ENCODE measurements around the gene VWA3B. TPM values are rescaled to one million over a fixed set of nuclear protein-coding genes. Genes with fewer than 3 reads are reported as not detected.
"Not testable (repeated sequence)": the region's sequence is repeated elsewhere in the genome, so short reads cannot be mapped to it uniquely, and the experiment has no call there.

VWA3B gene
- total RNA-seq, 2 experiments from 2014 or later: not detected

GRCh38 chr2:98233941-98234340, 147.0 kb downstream of the VWA3B start:
- CTCF ChIA-PET: no interaction called here

GRCh38 chr2:98234776-98235175, 147.8 kb downstream of the VWA3B start:
- ChIA-PET POLR2A (no interaction called here), CTCF (no interaction called here)

More at GRCh38 chr2:98233941-98234340, 147.0 kb downstream of the VWA3B start:
- POLR2A ChIA-PET: interaction anchor here (0.7 kb wide), 1 partner anchor 178 kb away, joined by 3 read pairs; no protein-coding TSS in a partner anchor

GRCh38 chr2:98236935-98237334, 150.0 kb downstream of the VWA3B start:
- POLR2A ChIA-PET: no interaction called here
- CTCF ChIA-PET: no interaction called here

GRCh38 chr2:98240786-98241398, 153.9 kb downstream of the VWA3B start:
- ChIA-PET POLR2A (no interaction called here), CTCF (interaction anchor here (2.2 kb wide), 1 partner anchor 28 kb away, joined by 5 read pairs; no protein-coding TSS in a partner anchor)

- POLR2A ChIA-PET: no interaction called here
These were observed 154.6 kb downstream of the VWA3B start for GRCh38 chr2:98241592-98241991.

GRCh38 chr2:98242003-98242402, 155.0 kb downstream of the VWA3B start:
- ChIA-PET CTCF (interaction anchor here (2.2 kb wide), 1 partner anchor 27 kb away, joined by 5 read pairs; no protein-coding TSS in a partner anchor), POLR2A (no interaction called here)

More at GRCh38 chr2:98241592-98241991, 154.6 kb downstream of the VWA3B start:
- CTCF ChIA-PET: interaction anchor here (2.2 kb wide), 1 partner anchor 28 kb away, joined by 5 read pairs; no protein-coding TSS in a partner anchor

GRCh38 chr2:98245491-98245890, 158.5 kb downstream of the VWA3B start:
- ChIA-PET POLR2A (no interaction called here), CTCF (no interaction called here)

- CTCF ChIA-PET: interaction anchor here (0.6 kb wide), 2 partner anchors 69 to 271 kb away, joined by 3 to 6 read pairs; no protein-coding TSS in a partner anchor
- POLR2A ChIA-PET: no interaction called here
These were observed 160.4 kb downstream of the VWA3B start for GRCh38 chr2:98247383-98247782.

GRCh38 chr2:98252038-98252773, 165.2 kb downstream of the VWA3B start:
- POLR2A ChIA-PET: no interaction called here
- CTCF ChIA-PET: no interaction called here

- ChIA-PET POLR2A (no interaction called here), CTCF (interaction anchor here (1.2 kb wide), 1 partner anchor 87 kb away, joined by 3 read pairs; no protein-coding TSS in a partner anchor)
These were observed 166.6 kb downstream of the VWA3B start for GRCh38 chr2:98253461-98254070.

GRCh38 chr2:98254504-98255059, 167.6 kb downstream of the VWA3B start:
- ChIA-PET POLR2A (no interaction called here), CTCF (interaction anchor here (0.6 kb wide), 1 partner anchor 70 kb away, joined by 3 read pairs; no protein-coding TSS in a partner anchor)

- POLR2A ChIA-PET: no interaction called here
- CTCF ChIA-PET: no interaction called here
These were observed 171.9 kb downstream of the VWA3B start for GRCh38 chr2:98258906-98259305.

GRCh38 chr2:98263362-98263761, 176.4 kb downstream of the VWA3B start:
- POLR2A ChIA-PET: no interaction called here
- CTCF ChIA-PET: no interaction called here

- POLR2A ChIA-PET, CTCF ChIA-PET: not testable (repeated sequence)
These were observed 181.3 kb downstream of the VWA3B start for GRCh38 chr2:98268225-98268624.

GRCh38 chr2:98269274-98269673, 182.3 kb downstream of the VWA3B start:
- ChIA-PET CTCF (interaction anchor here (1.4 kb wide), 1 partner anchor 27 kb away, joined by 5 read pairs; no protein-coding TSS in a partner anchor), POLR2A (no interaction called here)

GRCh38 chr2:98269830-98270229, 182.9 kb downstream of the VWA3B start:
- CTCF ChIA-PET: interaction anchor here (1.4 kb wide), 1 partner anchor 28 kb away, joined by 5 read pairs; no protein-coding TSS in a partner anchor
- POLR2A ChIA-PET: no interaction called here

GRCh38 chr2:98277162-98277859, 190.3 kb downstream of the VWA3B start:
- ChIA-PET CTCF (no interaction called here), POLR2A (no interaction called here)

- CTCF ChIA-PET: no interaction called here
- POLR2A ChIA-PET: no interaction called here
These were observed 191.1 kb downstream of the VWA3B start for GRCh38 chr2:98278074-98278473.

- ChIA-PET CTCF (no interaction called here), POLR2A (no interaction called here)
These were observed 193.6 kb downstream of the VWA3B start for GRCh38 chr2:98280376-98281102.

Data from activated CD8-positive, alpha-beta memory T cell treated with anti-CD3 and anti-CD28 coated beads for 36 hours (primary cell).